AG09319 (cell line): ENCODE measurements around the gene PTEN.

Experiments used
- DNase-seq: peaks from one replicate; pipeline ENCODE4 v3.0.0-alpha.2; 2010; ENCODE audit warnings: low read depth; ENCODE audit errors: extremely low read depth
- TF ChIP-seq, protein P1 (sequence below): IDR thresholded peaks from 2 replicates; pipeline ENCODE4 v1.5.1; 2011; ENCODE audit warnings: low read depth, mild to moderate bottlenecking, inconsistent platforms, low read length, moderate library complexity

PTEN gene

DNA sequence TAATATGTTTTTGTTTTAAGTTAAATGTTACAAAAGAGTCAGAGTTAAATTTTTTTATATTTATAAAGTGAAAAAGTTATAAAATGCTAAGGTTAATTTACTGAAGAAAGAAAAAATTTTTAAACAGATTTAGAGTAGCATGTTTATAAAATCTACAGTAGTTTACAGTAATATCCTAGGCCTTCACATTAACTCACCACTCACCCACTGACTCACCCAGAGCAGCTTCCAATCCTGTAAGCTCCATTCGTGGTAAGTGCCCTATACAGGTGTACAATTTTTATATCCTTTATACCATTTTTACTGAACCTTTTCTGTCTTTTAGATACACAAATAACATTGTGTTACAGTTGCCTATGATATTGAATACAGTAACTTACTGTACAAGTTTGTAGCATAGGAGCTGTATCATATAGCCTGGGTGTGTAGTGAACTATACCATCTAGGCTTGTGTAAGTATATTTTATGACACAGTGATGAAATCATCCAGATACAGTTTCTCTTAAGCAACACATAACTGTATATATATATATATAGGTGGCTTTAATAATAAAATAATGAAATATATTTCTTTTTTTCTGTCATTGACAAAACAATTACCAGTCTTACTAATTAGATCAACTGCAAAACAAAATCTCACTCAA, 79.6 kb downstream of the PTEN start:
- DNase-seq, result no peak
- TF ChIP-seq, protein P1, sequence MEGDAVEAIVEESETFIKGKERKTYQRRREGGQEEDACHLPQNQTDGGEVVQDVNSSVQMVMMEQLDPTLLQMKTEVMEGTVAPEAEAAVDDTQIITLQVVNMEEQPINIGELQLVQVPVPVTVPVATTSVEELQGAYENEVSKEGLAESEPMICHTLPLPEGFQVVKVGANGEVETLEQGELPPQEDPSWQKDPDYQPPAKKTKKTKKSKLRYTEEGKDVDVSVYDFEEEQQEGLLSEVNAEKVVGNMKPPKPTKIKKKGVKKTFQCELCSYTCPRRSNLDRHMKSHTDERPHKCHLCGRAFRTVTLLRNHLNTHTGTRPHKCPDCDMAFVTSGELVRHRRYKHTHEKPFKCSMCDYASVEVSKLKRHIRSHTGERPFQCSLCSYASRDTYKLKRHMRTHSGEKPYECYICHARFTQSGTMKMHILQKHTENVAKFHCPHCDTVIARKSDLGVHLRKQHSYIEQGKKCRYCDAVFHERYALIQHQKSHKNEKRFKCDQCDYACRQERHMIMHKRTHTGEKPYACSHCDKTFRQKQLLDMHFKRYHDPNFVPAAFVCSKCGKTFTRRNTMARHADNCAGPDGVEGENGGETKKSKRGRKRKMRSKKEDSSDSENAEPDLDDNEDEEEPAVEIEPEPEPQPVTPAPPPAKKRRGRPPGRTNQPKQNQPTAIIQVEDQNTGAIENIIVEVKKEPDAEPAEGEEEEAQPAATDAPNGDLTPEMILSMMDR, result no peak

DNA sequence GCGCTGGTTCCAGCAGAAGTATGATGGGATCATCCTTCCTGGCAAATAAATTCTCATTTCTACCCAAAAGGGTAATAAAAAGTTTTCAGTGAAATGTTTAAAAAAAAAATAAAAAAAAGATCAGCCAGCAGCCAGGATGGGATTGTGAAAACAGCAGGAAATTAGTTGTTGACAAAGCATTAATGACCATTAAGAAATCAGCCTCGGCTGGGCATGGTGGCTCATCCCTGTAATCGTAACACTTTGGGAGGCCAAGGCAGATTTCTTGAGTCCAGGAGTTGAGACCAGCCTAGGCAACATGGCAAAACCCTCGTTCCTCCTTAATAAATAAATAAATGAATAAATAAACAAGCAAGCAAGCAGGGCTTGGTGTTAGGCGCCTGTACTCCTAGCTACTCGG, 82.6 kb downstream of the PTEN start:
- DNase-seq, result no peak
- TF ChIP-seq, protein P1, result no peak

DNA sequence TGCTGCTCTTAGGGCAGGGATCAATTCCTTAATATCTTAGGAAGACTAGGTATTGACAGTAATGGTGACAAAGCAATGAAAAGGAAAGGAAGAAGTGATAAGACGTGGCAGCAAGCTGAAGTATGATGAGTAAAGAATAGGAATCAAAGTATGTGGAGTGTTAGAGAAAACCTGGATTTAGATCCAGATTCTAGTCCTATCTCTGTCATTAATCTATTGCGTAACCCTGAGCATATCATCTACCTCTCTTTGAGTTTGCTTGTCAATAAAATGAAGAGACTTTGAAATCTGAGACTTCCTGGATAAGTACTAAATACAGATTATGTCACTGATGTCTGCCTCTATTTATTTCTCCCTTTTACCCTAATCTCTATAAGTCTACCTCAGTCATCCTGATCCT, 89.2 kb downstream of the PTEN start:
- no peak for DNase-seq
- TF ChIP-seq, protein P1, result no peak

DNA sequence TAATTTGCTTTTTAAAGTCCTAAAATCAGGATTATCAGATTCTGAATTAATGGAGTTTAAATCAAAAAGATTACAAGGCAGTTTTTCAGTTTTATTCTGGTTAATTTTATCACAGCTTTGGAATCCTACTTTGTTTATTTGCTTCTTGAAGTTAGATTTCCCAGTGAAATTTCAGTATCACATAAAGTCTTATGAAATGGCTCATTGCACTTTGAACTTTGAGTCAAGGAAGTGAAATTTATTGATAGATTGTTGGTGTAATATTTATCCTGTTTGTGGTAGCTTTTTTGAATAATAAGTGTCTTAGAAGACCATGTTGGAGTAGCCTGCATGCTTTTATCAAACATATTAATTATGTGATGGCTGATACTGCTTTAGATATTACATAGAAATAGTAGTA, 92.6 kb downstream of the PTEN start:
- no peak for DNase-seq
- TF ChIP-seq, protein P1, result no peak

DNA sequence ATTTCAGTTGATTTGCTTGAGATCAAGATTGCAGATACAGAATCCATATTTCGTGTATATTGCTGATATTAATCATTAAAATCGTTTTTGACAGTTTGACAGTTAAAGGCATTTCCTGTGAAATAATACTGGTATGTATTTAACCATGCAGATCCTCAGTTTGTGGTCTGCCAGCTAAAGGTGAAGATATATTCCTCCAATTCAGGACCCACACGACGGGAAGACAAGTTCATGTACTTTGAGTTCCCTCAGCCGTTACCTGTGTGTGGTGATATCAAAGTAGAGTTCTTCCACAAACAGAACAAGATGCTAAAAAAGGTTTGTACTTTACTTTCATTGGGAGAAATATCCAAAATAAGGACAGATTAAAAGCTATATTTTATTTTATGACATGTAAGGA, 94.3 kb downstream of the PTEN start:
- no peak for DNase-seq

DNA sequence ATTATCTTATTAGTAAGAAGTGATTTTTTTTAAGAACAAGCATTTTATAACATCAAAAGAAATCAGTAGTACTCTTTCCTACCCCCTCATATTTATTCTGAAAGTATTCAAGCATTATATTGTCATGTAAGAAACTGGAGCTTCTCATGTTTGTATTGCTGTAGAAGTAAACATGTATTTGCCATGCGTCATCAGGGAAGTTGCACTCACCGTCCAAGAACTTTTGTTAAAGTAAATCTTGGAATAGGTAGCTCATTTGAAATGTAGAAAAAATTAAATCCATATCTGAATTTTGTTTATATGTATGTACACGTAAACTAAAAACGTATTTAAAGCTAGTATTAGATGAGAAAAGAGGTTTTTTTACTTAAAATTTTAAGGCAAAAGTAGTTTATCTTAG, 96.8 kb downstream of the PTEN start:
- TF ChIP-seq, protein P1, result no peak
- no peak for DNase-seq

More for the DNA sequence above, 94.3 kb downstream of the PTEN start:
- TF ChIP-seq, protein P1, result no peak

DNA sequence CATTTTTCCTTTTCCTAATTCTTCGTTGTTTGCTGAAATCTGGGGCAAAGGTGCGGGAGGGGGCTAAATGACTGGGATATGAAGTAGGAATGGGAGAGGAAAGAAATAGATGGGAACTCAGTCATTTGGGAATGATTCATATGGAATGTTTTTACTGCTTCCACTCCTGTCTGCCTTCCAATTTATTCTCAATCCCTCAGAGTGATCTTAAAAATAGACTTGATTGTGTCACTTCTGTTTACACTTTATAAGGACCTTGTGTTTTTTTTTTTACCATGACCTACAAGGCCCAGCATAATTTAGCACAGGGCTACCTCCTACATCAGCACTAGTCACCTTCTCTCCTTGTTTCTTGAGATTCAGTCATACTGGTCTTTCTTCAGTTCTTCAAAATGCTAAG, 97.9 kb downstream of the PTEN start:
- TF ChIP-seq, protein P1, result no peak
- no peak for DNase-seq
